22Rv1 (cell line): ENCODE measurements around the gene MYCBP2.

Experiments used
- CTCF ChIP-seq: fragments of 450-650 bp; IDR thresholded peaks from 2 replicates; pipeline ENCODE4 v1.5.1; 2017; ENCODE audit warnings: mild to moderate bottlenecking
- ZFX ChIP-seq: fragments of 450-650 bp; IDR thresholded peaks from 2 replicates; pipeline ENCODE4 v1.6.1; 2017; ENCODE audit warnings: antibody characterized with exemption, borderline replicate concordance

GRCh38 chr13:77184455-77184854 is 142.4 kb downstream of the MYCBP2 start:
- TF ChIP-seq CTCF (no peak), ZFX (no peak)
